ENCODE data around the gene PGAM5. TPM values are rescaled to one million over a fixed set of nuclear protein-coding genes. Genes with fewer than 3 reads are reported as not detected.

Gene PGAM5
- total RNA-seq, 2 donors from 2014 or later = 21.5 to 24.2 TPM

- Histone ChIP-seq H3K36me3 (peaks cover 79% of the 10 kb centered on the region), H3K27me3 (replicated peaks; ENCODE audit: insufficient read depth) (no peaks in the 10 kb centered on the region), H3K9me3 (no peaks in the 10 kb centered on the region), H3K4me1 (ENCODE audit: control insufficient read depth in 1 of 2, low read depth in 2 of 2) (no peaks in the 10 kb centered on the region), H3K4me3 (no peak overlapping the region), H3K27ac (no peak overlapping the region)
- DNase-seq (ENCODE audit: low spot score) = no peak
- TF ChIP-seq CTCF (IDR thresholded peaks at IDR 0.05) = no peak
- no peak for ATAC-seq (ENCODE audit: insufficient number of reproducible peaks, low FRiP score, low read depth)
Observed at GRCh38 chr12:132739600-132740312, 29.1 kb downstream of the PGAM5 start.

- Histone ChIP-seq H3K36me3 (peaks cover 79% of the 10 kb centered on the region), H3K27ac (no peak overlapping the region), H3K4me3 (no peak overlapping the region), H3K4me1 (ENCODE audit: control insufficient read depth in 1 of 2, low read depth in 2 of 2) (no peaks in the 10 kb centered on the region), H3K9me3 (no peaks in the 10 kb centered on the region), H3K27me3 (replicated peaks; ENCODE audit: insufficient read depth) (no peaks in the 10 kb centered on the region)
- DNase-seq (ENCODE audit: low spot score) (no peak), ATAC-seq (ENCODE audit: insufficient number of reproducible peaks, low FRiP score, low read depth) (no peak)
- TF ChIP-seq CTCF (IDR thresholded peaks at IDR 0.05) = no peak
Observed at GRCh38 chr12:132740313-132740646, 29.6 kb downstream of the PGAM5 start.

- DNase-seq (ENCODE audit: low spot score) = no peak
- ATAC-seq (ENCODE audit: insufficient number of reproducible peaks, low FRiP score, low read depth) = no peak
- peaks cover 79% of the 10 kb centered on the region for H3K36me3 ChIP-seq
Observed at GRCh38 chr12:132740652-132741051, 30.0 kb downstream of the PGAM5 start.

GRCh38 chr12:132741620-132742019 is 31.0 kb downstream of the PGAM5 start:
- no peaks in the 10 kb centered on the region for H3K27me3 ChIP-seq (replicated peaks; ENCODE audit: insufficient read depth)
- ATAC-seq (ENCODE audit: insufficient number of reproducible peaks, low FRiP score, low read depth) (no peak), DNase-seq (ENCODE audit: low spot score) (no peak)
- H3K27ac ChIP-seq = no peak overlapping the region
- H3K4me3 ChIP-seq = no peak overlapping the region
- no peaks in the 10 kb centered on the region for H3K9me3 ChIP-seq
- TF ChIP-seq CTCF (IDR thresholded peaks at IDR 0.05) = no peak
- H3K36me3 ChIP-seq = peaks cover 75% of the 10 kb centered on the region
- H3K4me1 ChIP-seq (ENCODE audit: control insufficient read depth in 1 of 2, low read depth in 2 of 2) = no peaks in the 10 kb centered on the region

More at GRCh38 chr12:132740652-132741051, 30.0 kb downstream of the PGAM5 start:
- TF ChIP-seq CTCF (IDR thresholded peaks at IDR 0.05) = no peak
- no peaks in the 10 kb centered on the region for H3K27me3 ChIP-seq (replicated peaks; ENCODE audit: insufficient read depth)
- no peaks in the 10 kb centered on the region for H3K9me3 ChIP-seq
- H3K4me3 ChIP-seq = no peak overlapping the region
- H3K4me1 ChIP-seq (ENCODE audit: control insufficient read depth in 1 of 2, low read depth in 2 of 2) = no peaks in the 10 kb centered on the region
- no peak overlapping the region for H3K27ac ChIP-seq

GRCh38 chr12:132743831-132744230 is 33.2 kb downstream of the PGAM5 start:
- Histone ChIP-seq H3K27ac (no peak overlapping the region), H3K27me3 (replicated peaks; ENCODE audit: insufficient read depth) (no peaks in the 10 kb centered on the region), H3K36me3 (peaks cover 73% of the 10 kb centered on the region), H3K9me3 (no peaks in the 10 kb centered on the region), H3K4me3 (no peak overlapping the region), H3K4me1 (ENCODE audit: control insufficient read depth in 1 of 2, low read depth in 2 of 2) (no peaks in the 10 kb centered on the region)
- ATAC-seq (ENCODE audit: insufficient number of reproducible peaks, low FRiP score, low read depth) = no peak
- DNase-seq (ENCODE audit: low spot score) = no peak
- no peak for TF ChIP-seq CTCF (IDR thresholded peaks at IDR 0.05)
